ENCODE measurements around the gene THEMIS. TPM values are rescaled to one million over a fixed set of nuclear protein-coding genes. Genes with fewer than 3 reads are reported as not detected.

THEMIS gene
- total RNA-seq, 1 donor from 2014 or later: 14.3 TPM

GRCh38 chr6:127868338-127868737, 32.5 kb downstream of the THEMIS start:
- H3K36me3 Mint-ChIP-seq (ENCODE audit: low read depth): peaks cover 68% of the 10 kb centered on the region
- H3K4me3 Mint-ChIP-seq: no peak overlapping the region
- intact Hi-C loops (cut with micrococcal nuclease): no loop called here
- no peak overlapping the region for H3K27ac Mint-ChIP-seq
- peaks cover 16% of the 10 kb centered on the region for H3K9me3 Mint-ChIP-seq
- H3K4me1 Mint-ChIP-seq: peaks cover 41% of the 10 kb centered on the region
- DNase-seq: no peak
- H3K27me3 Mint-ChIP-seq: no peaks in the 10 kb centered on the region

DNA sequence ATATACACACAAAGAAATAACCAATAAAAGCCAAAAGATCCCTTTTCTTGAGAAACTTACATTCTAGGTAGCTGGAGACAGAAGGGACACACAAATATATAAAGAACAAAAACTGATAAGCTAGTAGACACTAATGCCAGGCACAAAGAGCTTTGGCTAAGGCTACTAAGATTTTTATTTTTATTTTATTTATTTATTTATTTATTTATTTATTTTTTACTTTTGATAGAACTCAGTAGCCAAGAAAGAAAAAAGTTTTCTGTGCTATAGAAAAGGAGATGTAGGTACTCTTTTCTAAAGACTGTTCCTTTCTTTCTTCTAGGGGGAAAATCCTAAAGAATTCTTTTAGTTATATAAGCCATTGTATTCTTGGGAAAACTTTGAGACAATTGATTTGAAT, 34.1 kb downstream of the THEMIS start:
- Mint-ChIP-seq H3K27ac (no peak overlapping the region), H3K4me1 (peaks cover 42% of the 10 kb centered on the region), H3K9me3 (peaks cover 11% of the 10 kb centered on the region), H3K36me3 (ENCODE audit: low read depth) (peaks cover 62% of the 10 kb centered on the region), H3K4me3 (no peak overlapping the region), H3K27me3 (no peaks in the 10 kb centered on the region)
- no peak for DNase-seq
- intact Hi-C loops (cut with micrococcal nuclease): no loop called here

DNA sequence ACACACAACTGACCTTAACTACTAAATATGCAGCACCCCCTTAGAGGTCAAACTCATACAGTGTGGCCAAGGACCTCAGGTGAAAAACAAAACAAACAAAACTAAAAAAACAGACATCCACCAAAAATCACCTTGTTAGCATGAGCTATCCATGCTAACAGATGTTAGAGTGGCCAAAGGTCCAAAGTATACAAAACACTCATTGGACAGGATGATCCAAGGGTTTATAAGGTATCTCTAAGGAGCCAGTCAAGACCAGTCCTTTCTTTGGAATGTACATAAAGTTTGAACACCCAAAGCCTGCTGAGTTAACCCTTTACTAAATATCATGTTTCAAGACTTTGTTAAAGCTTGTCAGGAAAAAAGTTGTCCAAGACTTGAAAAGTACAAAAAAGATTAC, 35.8 kb downstream of the THEMIS start:
- H3K9me3 Mint-ChIP-seq: peaks cover 11% of the 10 kb centered on the region
- H3K4me3 Mint-ChIP-seq: no peak overlapping the region
- DNase-seq: no peak
- no peak overlapping the region for H3K27ac Mint-ChIP-seq
- H3K36me3 Mint-ChIP-seq (ENCODE audit: low read depth): peaks cover 52% of the 10 kb centered on the region
- intact Hi-C loops (cut with micrococcal nuclease): no loop called here
- H3K4me1 Mint-ChIP-seq: peaks cover 32% of the 10 kb centered on the region
- no peaks in the 10 kb centered on the region for H3K27me3 Mint-ChIP-seq

DNA sequence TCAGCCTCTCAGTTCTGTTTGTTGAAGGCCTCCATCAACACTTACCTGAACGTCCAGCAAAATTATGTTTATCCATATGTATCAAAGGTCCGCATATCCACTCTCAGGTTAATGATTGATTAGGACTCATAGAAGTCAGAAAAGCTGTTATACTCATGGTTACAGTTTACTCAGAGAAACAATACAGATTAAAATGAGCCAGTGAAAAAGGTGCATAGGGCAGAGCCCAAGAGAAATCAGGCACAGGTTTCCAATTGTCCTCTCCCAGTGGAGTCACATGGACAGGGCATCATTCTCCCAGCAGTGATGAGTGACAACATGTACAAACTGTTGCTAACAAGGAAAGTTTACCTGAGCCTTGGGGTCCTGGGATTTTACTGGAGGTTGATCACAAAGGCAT, 36.2 kb downstream of the THEMIS start:
- intact Hi-C loops (cut with micrococcal nuclease): no loop called here
- Mint-ChIP-seq H3K9me3 (peaks cover 11% of the 10 kb centered on the region), H3K4me3 (no peak overlapping the region), H3K4me1 (peaks cover 29% of the 10 kb centered on the region), H3K36me3 (ENCODE audit: low read depth) (peaks cover 51% of the 10 kb centered on the region), H3K27ac (no peak overlapping the region), H3K27me3 (no peaks in the 10 kb centered on the region)
- DNase-seq: no peak

GRCh38 chr6:127860723-127861122, 40.1 kb downstream of the THEMIS start:
- DNase-seq: no peak
- peaks cover 41% of the 10 kb centered on the region for H3K4me1 Mint-ChIP-seq
- H3K27me3 Mint-ChIP-seq: no peaks in the 10 kb centered on the region
- intact Hi-C loops (cut with micrococcal nuclease): no loop called here
- H3K4me3 Mint-ChIP-seq: no peak overlapping the region
- H3K27ac Mint-ChIP-seq: no peak overlapping the region
- H3K9me3 Mint-ChIP-seq: peaks cover 9% of the 10 kb centered on the region
- H3K36me3 Mint-ChIP-seq (ENCODE audit: low read depth): peaks cover 46% of the 10 kb centered on the region

GRCh38 chr6:127859956-127860355, 40.9 kb downstream of the THEMIS start:
- no peak for DNase-seq
- H3K27ac Mint-ChIP-seq: no peak overlapping the region
- peaks cover 44% of the 10 kb centered on the region for H3K4me1 Mint-ChIP-seq
- peaks cover 7% of the 10 kb centered on the region for H3K9me3 Mint-ChIP-seq
- no peaks in the 10 kb centered on the region for H3K27me3 Mint-ChIP-seq
- H3K36me3 Mint-ChIP-seq (ENCODE audit: low read depth): peaks cover 44% of the 10 kb centered on the region
- intact Hi-C loops (cut with micrococcal nuclease): loop anchor here (5.0 to 10.0 kb wide), 5 partner anchors 37 to 875 kb away; partner anchors contain the start of gene PTPRK
- H3K4me3 Mint-ChIP-seq: no peak overlapping the region

GRCh38 chr6:127858727-127859391, 42.0 kb downstream of the THEMIS start:
- peak overlapping the region; percentile 9 for H3K4me3 Mint-ChIP-seq
- H3K27ac Mint-ChIP-seq: peak overlapping the region; percentile 12
- H3K27me3 Mint-ChIP-seq: no peaks in the 10 kb centered on the region
- no peak for DNase-seq
- H3K9me3 Mint-ChIP-seq: peaks cover 4% of the 10 kb centered on the region
- peaks cover 38% of the 10 kb centered on the region for H3K4me1 Mint-ChIP-seq
- intact Hi-C loops (cut with micrococcal nuclease): loop anchor here (5.0 to 10.0 kb wide), 5 partner anchors 38 to 876 kb away; partner anchors contain the start of gene PTPRK
- peaks cover 39% of the 10 kb centered on the region for H3K36me3 Mint-ChIP-seq (ENCODE audit: low read depth)

DNA sequence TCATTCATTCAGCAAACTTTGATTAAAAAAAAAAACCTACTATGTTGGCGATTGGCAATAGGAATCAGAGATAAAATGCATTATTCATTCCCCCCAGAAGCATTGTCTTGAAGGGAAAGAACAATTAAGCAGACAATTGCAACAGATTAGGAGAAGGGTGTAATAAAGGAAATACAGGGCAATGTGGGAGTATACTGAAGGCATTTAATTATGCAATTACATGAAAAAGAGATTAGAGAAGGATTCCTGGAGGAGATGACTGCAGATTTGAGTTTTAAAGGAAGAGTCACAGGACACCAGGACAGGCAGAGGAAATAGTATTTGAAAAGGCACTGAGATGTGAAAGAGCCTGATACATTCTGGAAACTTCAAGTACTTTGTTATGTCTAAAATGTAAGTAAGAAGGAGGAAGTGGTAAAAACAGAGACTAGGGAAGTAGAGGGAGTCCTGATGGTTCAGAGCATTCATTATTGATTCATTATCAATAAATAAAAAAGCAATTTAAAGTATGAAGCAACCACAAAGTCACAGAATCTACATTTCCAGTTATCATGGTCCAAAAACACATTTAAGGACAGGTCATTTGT, 43.7 kb downstream of the THEMIS start:
- H3K27me3 Mint-ChIP-seq: no peaks in the 10 kb centered on the region
- H3K4me1 Mint-ChIP-seq: peaks cover 34% of the 10 kb centered on the region
- peak overlapping the region; percentile 11 for H3K4me3 Mint-ChIP-seq
- no peak for DNase-seq
- peaks cover 35% of the 10 kb centered on the region for H3K36me3 Mint-ChIP-seq (ENCODE audit: low read depth)
- peak overlapping the region; percentile 17 for H3K27ac Mint-ChIP-seq
- intact Hi-C loops (cut with micrococcal nuclease): loop anchor here (5.0 to 10.0 kb wide), 5 partner anchors 40 to 878 kb away; partner anchors contain the start of gene PTPRK
- no peaks in the 10 kb centered on the region for H3K9me3 Mint-ChIP-seq

GRCh38 chr6:127855542-127856159, 45.2 kb downstream of the THEMIS start:
- no peaks in the 10 kb centered on the region for H3K9me3 Mint-ChIP-seq
- H3K4me3 Mint-ChIP-seq: no peak overlapping the region
- peak; percentile 79 for DNase-seq
- no peaks in the 10 kb centered on the region for H3K27me3 Mint-ChIP-seq
- peak overlapping the region; percentile 42 for H3K27ac Mint-ChIP-seq
- peaks cover 47% of the 10 kb centered on the region for H3K36me3 Mint-ChIP-seq (ENCODE audit: low read depth)
- peaks cover 37% of the 10 kb centered on the region for H3K4me1 Mint-ChIP-seq
- intact Hi-C loops (cut with micrococcal nuclease): loop anchor here (1.0 to 10.0 kb wide), 9 partner anchors 22 to 879 kb away; partner anchors contain the start of gene PTPRK

DNA sequence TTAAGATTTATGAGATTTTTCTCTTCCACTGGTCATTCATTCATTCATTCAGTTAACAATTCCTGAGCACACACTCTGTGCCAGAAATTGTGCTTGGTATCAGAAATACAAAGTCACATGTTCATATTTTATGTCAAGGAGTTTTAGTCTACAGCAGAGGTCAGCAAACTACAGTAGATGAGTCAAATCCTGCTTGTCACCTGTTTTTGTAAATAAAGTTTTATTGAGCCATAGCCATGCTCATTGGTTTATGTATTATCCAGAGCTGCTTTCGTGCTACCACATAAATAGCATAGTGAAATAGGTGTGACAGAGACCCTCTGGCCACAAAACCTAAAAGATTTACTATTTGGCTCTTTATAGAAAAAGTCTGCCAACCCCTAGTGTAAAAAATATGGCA, 46.8 kb downstream of the THEMIS start:
- Mint-ChIP-seq H3K27ac (no peak overlapping the region), H3K27me3 (no peaks in the 10 kb centered on the region), H3K4me3 (no peak overlapping the region), H3K4me1 (peaks cover 43% of the 10 kb centered on the region), H3K9me3 (peaks cover 12% of the 10 kb centered on the region), H3K36me3 (ENCODE audit: low read depth) (peaks cover 50% of the 10 kb centered on the region)
- intact Hi-C loops (cut with micrococcal nuclease): loop anchor here (2.0 to 10.0 kb wide), 6 partner anchors 117 to 881 kb away; partner anchors contain the start of gene PTPRK
- no peak for DNase-seq

GRCh38 chr6:127851197-127851596, 49.7 kb downstream of the THEMIS start:
- H3K27ac Mint-ChIP-seq: no peak overlapping the region
- peaks cover 67% of the 10 kb centered on the region for H3K36me3 Mint-ChIP-seq (ENCODE audit: low read depth)
- H3K4me1 Mint-ChIP-seq: peaks cover 33% of the 10 kb centered on the region
- H3K27me3 Mint-ChIP-seq: no peaks in the 10 kb centered on the region
- H3K4me3 Mint-ChIP-seq: no peak overlapping the region
- no peak for DNase-seq
- H3K9me3 Mint-ChIP-seq: peaks cover 23% of the 10 kb centered on the region
- intact Hi-C loops (cut with micrococcal nuclease): loop anchor here (10.0 kb wide), 3 partner anchors 244 to 884 kb away; partner anchors contain the start of gene PTPRK

GRCh38 chr6:127845242-127845641, 55.6 kb downstream of the THEMIS start:
- peaks cover 70% of the 10 kb centered on the region for H3K36me3 Mint-ChIP-seq (ENCODE audit: low read depth)
- intact Hi-C loops (cut with micrococcal nuclease): no loop called here

DNA sequence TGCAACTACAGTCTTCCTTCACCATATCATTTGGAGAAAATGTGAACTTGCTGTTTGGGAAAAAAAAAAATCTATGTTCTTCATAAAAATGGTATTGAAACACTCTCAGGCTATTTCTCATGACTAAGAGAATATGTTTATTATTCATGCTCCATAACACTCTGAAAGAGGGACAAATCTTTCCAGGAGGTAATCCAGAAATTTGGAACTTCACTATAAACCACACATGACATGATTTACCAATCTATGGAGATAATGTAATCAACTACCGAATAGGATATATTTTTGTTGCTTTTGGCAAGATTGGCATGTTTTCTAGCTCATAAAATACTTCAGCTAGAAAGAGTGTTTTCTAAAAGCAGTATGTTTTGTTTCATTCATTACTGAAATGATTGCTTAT, 56.3 kb downstream of the THEMIS start:
- intact Hi-C loops (cut with micrococcal nuclease): no loop called here
- no peak for DNase-seq
- H3K4me3 Mint-ChIP-seq: no peak overlapping the region
- H3K36me3 Mint-ChIP-seq (ENCODE audit: low read depth): peaks cover 67% of the 10 kb centered on the region
- no peaks in the 10 kb centered on the region for H3K27me3 Mint-ChIP-seq
- H3K9me3 Mint-ChIP-seq: peaks cover 22% of the 10 kb centered on the region
- H3K4me1 Mint-ChIP-seq: peaks cover 24% of the 10 kb centered on the region
- H3K27ac Mint-ChIP-seq: no peak overlapping the region

More at GRCh38 chr6:127845242-127845641, 55.6 kb downstream of the THEMIS start:
- no peak overlapping the region for H3K27ac Mint-ChIP-seq
- H3K4me3 Mint-ChIP-seq: no peak overlapping the region
- H3K4me1 Mint-ChIP-seq: peaks cover 31% of the 10 kb centered on the region
- no peaks in the 10 kb centered on the region for H3K27me3 Mint-ChIP-seq
- H3K9me3 Mint-ChIP-seq: peaks cover 29% of the 10 kb centered on the region
- no peak for DNase-seq

DNA sequence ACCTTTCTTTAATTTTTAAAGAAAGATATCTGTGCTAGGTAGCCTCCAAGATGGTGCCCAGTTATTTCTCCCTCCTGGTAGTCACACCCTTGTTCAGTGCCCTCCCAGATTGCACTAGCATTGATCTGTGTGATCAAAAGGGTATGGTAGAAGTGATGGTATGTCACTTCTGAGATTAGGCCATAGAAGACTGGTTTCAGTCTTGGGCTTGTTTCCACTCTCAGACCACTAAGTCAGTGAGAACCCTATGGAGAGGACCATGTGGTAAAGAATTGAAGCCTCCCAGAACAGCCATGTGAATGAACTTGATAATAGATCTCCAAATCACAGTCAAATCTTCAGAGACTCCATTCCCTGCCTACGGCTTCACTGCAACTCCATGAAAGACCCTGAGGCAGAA, 57.3 kb downstream of the THEMIS start:
- Mint-ChIP-seq H3K4me3 (no peak overlapping the region), H3K27me3 (no peaks in the 10 kb centered on the region), H3K9me3 (peaks cover 19% of the 10 kb centered on the region), H3K27ac (no peak overlapping the region), H3K36me3 (ENCODE audit: low read depth) (peaks cover 63% of the 10 kb centered on the region), H3K4me1 (peaks cover 21% of the 10 kb centered on the region)
- intact Hi-C loops (cut with micrococcal nuclease): no loop called here
- DNase-seq: no peak
